Measurements from ENCODE around the gene PCNX3.

Gene PCNX3

GRCh38 chr11:65576232-65576866, 39.2 kb upstream of the PCNX3 start:
- Mint-ChIP-seq H3K4me1 (peaks cover 46% of the 10 kb centered on the region), H3K9me3 (no peaks in the 10 kb centered on the region), H3K36me3 (ENCODE audit: low read depth) (no peaks in the 10 kb centered on the region), H3K27ac (peak overlapping the region in 2 of 3 experiments; percentile 58 to 70), H3K4me3 (peak overlapping the region; percentile 70 to 89 (median 84)), H3K27me3 (ENCODE audit: low read depth) (peaks cover 3% of the 10 kb centered on the region)
- no peak for TF ChIP-seq CTCF (IDR thresholded peaks at IDR 0.05; ENCODE audit: unreplicated experiment in 3 of 3)

GRCh38 chr11:65576867-65577755, 38.5 kb upstream of the PCNX3 start:
- H3K27me3 Mint-ChIP-seq (ENCODE audit: low read depth), result peaks cover 6% of the 10 kb centered on the region
- peak overlapping the region; percentile 70 to 89 (median 84) for H3K4me3 Mint-ChIP-seq
- no peaks in the 10 kb centered on the region for H3K9me3 Mint-ChIP-seq
- peak overlapping the region in 2 of 3 experiments; percentile 58 to 70 for H3K27ac Mint-ChIP-seq
- peaks cover 39% of the 10 kb centered on the region for H3K4me1 Mint-ChIP-seq
- TF ChIP-seq CTCF (IDR thresholded peaks at IDR 0.05; ENCODE audit: unreplicated experiment in 3 of 3), result no peak
- no peaks in the 10 kb centered on the region for H3K36me3 Mint-ChIP-seq (ENCODE audit: low read depth)

GRCh38 chr11:65577756-65578109, 37.8 kb upstream of the PCNX3 start:
- Mint-ChIP-seq H3K36me3 (ENCODE audit: low read depth) (no peaks in the 10 kb centered on the region), H3K27me3 (ENCODE audit: low read depth) (peaks cover 12% of the 10 kb centered on the region), H3K4me1 (peaks cover 35% of the 10 kb centered on the region), H3K4me3 (peak overlapping the region; percentile 54 to 78 (median 59)), H3K27ac (peak overlapping the region in 2 of 3 experiments; percentile 38 to 56), H3K9me3 (no peaks in the 10 kb centered on the region)
- no peak for TF ChIP-seq CTCF (IDR thresholded peaks at IDR 0.05; ENCODE audit: unreplicated experiment in 3 of 3)

- H3K27ac Mint-ChIP-seq, result peak overlapping the region; percentile 38 to 58 (median 48)
- peaks cover 15% of the 10 kb centered on the region for H3K27me3 Mint-ChIP-seq (ENCODE audit: low read depth)
- H3K4me1 Mint-ChIP-seq, result peaks cover 35% of the 10 kb centered on the region
- peak overlapping the region; percentile 58 to 78 (median 63) for H3K4me3 Mint-ChIP-seq
- no peaks in the 10 kb centered on the region for H3K36me3 Mint-ChIP-seq (ENCODE audit: low read depth)
- no peaks in the 10 kb centered on the region for H3K9me3 Mint-ChIP-seq
- no peak for TF ChIP-seq CTCF (IDR thresholded peaks at IDR 0.05; ENCODE audit: unreplicated experiment in 3 of 3)
Observed at GRCh38 chr11:65578134-65578533, 37.4 kb upstream of the PCNX3 start.

- no peak for TF ChIP-seq CTCF (IDR thresholded peaks at IDR 0.05; ENCODE audit: unreplicated experiment in 3 of 3)
- H3K9me3 Mint-ChIP-seq, result no peaks in the 10 kb centered on the region
- H3K27ac Mint-ChIP-seq, result peak overlapping the region; percentile 38 to 58 (median 48)
- peaks cover 19% of the 10 kb centered on the region for H3K27me3 Mint-ChIP-seq (ENCODE audit: low read depth)
- H3K4me3 Mint-ChIP-seq, result peak overlapping the region; percentile 58 to 78 (median 63)
- H3K4me1 Mint-ChIP-seq, result peaks cover 34% of the 10 kb centered on the region
- H3K36me3 Mint-ChIP-seq (ENCODE audit: low read depth), result no peaks in the 10 kb centered on the region
Observed at GRCh38 chr11:65578667-65579066, 36.9 kb upstream of the PCNX3 start.
